ENCODE data around the gene FHOD1. TPM values are rescaled to one million over a fixed set of nuclear protein-coding genes. Genes with fewer than 3 reads are reported as not detected.

The FHOD1 gene
- total RNA-seq, 1 donor from 2014 or later = 28.2 TPM

- Mint-ChIP-seq H3K36me3 (ENCODE audit: insufficient read depth) (no peaks in the 10 kb centered on the region), H3K4me3 (ENCODE audit: low read depth) (no peak overlapping the region), H3K27me3 (no peaks in the 10 kb centered on the region), H3K4me1 (ENCODE audit: low read depth) (no peaks in the 10 kb centered on the region), H3K27ac (no peak overlapping the region), H3K9me3 (ENCODE audit: low read depth) (no peaks in the 10 kb centered on the region)
- DNase-seq (ENCODE audit: low spot score, unreplicated experiment) = no peak
- no peak for TF ChIP-seq CTCF (IDR thresholded peaks at IDR 0.05; ENCODE audit: unreplicated experiment)
These were observed 24.2 kb upstream of the FHOD1 start for GRCh38 chr16:67271446-67271845.

DNA sequence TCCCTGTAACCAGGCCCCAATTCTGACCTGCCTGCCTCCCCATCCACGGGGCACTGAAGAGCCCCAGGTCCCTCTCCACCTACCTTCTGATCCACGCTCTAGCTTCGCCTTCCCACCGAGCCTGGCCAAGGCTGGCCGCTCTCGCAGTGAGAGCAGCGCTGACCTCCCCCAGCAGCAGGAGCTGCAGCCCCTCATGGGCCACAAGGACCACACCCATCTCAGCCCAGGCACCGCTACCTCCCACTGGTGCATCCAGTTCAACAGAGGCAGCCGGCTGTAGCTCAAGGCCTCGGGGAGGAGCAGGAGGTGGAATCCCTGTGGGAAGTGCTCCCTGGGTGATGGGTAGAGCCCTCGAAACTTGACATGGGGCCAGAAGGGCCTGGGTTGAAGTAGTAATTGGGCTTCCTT, 23.7 kb upstream of the FHOD1 start:
- no peaks in the 10 kb centered on the region for H3K36me3 Mint-ChIP-seq (ENCODE audit: insufficient read depth)
- DNase-seq (ENCODE audit: low spot score, unreplicated experiment) = no peak
- H3K4me3 Mint-ChIP-seq (ENCODE audit: low read depth) = no peak overlapping the region
- H3K27ac Mint-ChIP-seq = no peak overlapping the region
- H3K9me3 Mint-ChIP-seq (ENCODE audit: low read depth) = no peaks in the 10 kb centered on the region
- H3K4me1 Mint-ChIP-seq (ENCODE audit: low read depth) = no peaks in the 10 kb centered on the region
- TF ChIP-seq CTCF (IDR thresholded peaks at IDR 0.05; ENCODE audit: unreplicated experiment) = no peak
- H3K27me3 Mint-ChIP-seq = peaks cover 4% of the 10 kb centered on the region

DNA sequence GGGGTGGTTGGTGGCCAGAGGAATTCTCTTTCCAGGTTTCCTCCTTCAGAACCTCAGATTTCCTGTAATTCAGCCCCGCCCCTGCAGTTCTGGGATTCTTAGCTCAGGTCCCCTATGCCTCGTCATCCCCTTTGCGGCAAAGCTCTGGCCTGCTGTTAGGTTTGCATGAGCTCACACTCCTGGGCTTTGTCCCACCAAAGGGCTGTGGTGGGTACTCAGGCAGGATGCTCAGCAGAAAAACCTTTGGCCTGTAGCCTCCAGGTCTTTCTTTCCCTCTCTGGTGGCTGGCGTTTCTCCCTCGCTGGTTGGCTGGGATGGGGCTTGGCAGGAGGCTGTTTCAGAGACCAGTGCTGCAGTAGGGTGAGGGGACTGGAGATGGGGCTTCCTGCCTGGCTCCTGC, 22.5 kb upstream of the FHOD1 start:
- Mint-ChIP-seq H3K4me1 (ENCODE audit: low read depth) (no peaks in the 10 kb centered on the region), H3K27me3 (peaks cover 9% of the 10 kb centered on the region), H3K4me3 (ENCODE audit: low read depth) (no peak overlapping the region), H3K36me3 (ENCODE audit: insufficient read depth) (no peaks in the 10 kb centered on the region), H3K27ac (no peak overlapping the region), H3K9me3 (ENCODE audit: low read depth) (no peaks in the 10 kb centered on the region)
- TF ChIP-seq CTCF (IDR thresholded peaks at IDR 0.05; ENCODE audit: unreplicated experiment) = no peak
- DNase-seq (ENCODE audit: low spot score, unreplicated experiment) = no peak

DNA sequence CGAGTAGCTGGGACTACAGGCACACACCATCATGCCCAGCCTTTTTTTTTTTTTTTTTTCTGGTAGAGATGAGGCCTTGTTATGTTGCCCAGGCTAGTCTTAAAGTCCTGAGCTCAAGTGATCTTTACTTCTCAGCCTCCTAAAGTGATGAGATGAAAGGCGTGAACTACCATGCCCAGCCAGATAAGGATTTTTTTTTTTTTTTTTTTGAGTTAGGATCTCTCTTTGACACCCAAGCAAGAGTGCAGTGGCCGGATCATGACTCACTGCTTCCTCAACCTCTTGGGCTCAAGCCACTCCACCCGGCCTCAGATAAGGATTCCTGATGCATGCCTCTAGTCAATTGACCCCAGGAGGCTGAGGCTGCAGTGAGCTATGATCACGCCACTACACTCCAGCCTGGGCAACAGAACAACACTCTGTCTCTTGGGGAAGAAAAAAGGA, 20.9 kb upstream of the FHOD1 start:
- no peak for TF ChIP-seq CTCF (IDR thresholded peaks at IDR 0.05; ENCODE audit: unreplicated experiment)
- no peaks in the 10 kb centered on the region for H3K9me3 Mint-ChIP-seq (ENCODE audit: low read depth)
- H3K4me1 Mint-ChIP-seq (ENCODE audit: low read depth) = no peaks in the 10 kb centered on the region
- no peaks in the 10 kb centered on the region for H3K36me3 Mint-ChIP-seq (ENCODE audit: insufficient read depth)
- H3K27ac Mint-ChIP-seq = no peak overlapping the region
- H3K27me3 Mint-ChIP-seq = peaks cover 17% of the 10 kb centered on the region
- DNase-seq (ENCODE audit: low spot score, unreplicated experiment) = no peak
- H3K4me3 Mint-ChIP-seq (ENCODE audit: low read depth) = no peak overlapping the region

DNA sequence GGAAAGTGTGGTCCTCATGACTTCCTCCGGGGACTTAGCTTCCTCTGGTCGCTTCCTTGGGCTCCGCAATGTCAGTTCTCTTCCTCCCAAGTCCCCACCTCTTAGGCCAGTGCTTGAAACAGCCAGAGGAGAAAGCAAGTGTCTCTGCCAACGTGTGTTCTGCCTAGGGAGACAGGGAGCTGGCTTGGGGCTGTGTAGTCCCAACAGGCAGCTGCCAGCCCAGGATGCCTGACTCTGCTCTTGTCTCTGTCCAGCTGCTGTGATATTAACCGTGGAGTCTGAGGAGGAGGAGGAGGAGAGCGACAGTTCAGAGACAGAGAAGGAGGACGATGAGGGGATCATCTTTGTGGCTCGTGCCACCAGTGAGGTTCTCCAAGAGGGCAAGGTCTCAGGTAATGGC, 18.6 kb upstream of the FHOD1 start:
- TF ChIP-seq CTCF (IDR thresholded peaks at IDR 0.05; ENCODE audit: unreplicated experiment) = no peak
- Mint-ChIP-seq H3K4me1 (ENCODE audit: low read depth) (no peaks in the 10 kb centered on the region), H3K4me3 (ENCODE audit: low read depth) (no peak overlapping the region), H3K27me3 (peaks cover 23% of the 10 kb centered on the region), H3K27ac (no peak overlapping the region), H3K36me3 (ENCODE audit: insufficient read depth) (no peaks in the 10 kb centered on the region), H3K9me3 (ENCODE audit: low read depth) (no peaks in the 10 kb centered on the region)
- no peak for DNase-seq (ENCODE audit: low spot score, unreplicated experiment)
